Measurements from ENCODE around the gene UGT8.

DNA sequence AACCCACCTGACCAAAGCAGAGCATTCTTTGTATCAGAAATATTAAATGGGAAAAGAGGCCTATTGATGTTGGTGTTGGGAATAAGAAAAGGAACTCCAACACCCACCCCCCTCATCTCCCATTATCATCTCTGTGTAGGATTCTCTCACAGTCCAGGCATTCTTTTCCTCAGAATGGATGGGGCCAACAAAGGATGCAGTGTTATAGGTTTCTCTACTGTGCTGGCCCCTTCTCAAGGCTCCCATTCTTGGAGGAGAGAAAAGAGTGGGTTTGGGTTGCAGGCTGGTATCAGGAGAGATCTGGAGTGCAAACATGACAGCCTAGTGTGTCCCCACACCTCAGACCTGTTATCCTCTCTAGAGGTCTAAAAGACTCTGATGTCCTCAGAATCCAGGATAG lies 59.6 kb downstream of the UGT8 start:
- TF ChIP-seq, protein P1, sequence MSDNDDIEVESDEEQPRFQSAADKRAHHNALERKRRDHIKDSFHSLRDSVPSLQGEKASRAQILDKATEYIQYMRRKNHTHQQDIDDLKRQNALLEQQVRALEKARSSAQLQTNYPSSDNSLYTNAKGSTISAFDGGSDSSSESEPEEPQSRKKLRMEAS (IDR thresholded peaks at IDR 0.05) = no peak
- TF ChIP-seq, protein P2, sequence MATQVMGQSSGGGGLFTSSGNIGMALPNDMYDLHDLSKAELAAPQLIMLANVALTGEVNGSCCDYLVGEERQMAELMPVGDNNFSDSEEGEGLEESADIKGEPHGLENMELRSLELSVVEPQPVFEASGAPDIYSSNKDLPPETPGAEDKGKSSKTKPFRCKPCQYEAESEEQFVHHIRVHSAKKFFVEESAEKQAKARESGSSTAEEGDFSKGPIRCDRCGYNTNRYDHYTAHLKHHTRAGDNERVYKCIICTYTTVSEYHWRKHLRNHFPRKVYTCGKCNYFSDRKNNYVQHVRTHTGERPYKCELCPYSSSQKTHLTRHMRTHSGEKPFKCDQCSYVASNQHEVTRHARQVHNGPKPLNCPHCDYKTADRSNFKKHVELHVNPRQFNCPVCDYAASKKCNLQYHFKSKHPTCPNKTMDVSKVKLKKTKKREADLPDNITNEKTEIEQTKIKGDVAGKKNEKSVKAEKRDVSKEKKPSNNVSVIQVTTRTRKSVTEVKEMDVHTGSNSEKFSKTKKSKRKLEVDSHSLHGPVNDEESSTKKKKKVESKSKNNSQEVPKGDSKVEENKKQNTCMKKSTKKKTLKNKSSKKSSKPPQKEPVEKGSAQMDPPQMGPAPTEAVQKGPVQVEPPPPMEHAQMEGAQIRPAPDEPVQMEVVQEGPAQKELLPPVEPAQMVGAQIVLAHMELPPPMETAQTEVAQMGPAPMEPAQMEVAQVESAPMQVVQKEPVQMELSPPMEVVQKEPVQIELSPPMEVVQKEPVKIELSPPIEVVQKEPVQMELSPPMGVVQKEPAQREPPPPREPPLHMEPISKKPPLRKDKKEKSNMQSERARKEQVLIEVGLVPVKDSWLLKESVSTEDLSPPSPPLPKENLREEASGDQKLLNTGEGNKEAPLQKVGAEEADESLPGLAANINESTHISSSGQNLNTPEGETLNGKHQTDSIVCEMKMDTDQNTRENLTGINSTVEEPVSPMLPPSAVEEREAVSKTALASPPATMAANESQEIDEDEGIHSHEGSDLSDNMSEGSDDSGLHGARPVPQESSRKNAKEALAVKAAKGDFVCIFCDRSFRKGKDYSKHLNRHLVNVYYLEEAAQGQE (IDR thresholded peaks at IDR 0.05) = no peak
- no peak for TF ChIP-seq TAF1 (conservative IDR thresholded peaks at IDR 0.05)
- TF ChIP-seq, protein P3, sequence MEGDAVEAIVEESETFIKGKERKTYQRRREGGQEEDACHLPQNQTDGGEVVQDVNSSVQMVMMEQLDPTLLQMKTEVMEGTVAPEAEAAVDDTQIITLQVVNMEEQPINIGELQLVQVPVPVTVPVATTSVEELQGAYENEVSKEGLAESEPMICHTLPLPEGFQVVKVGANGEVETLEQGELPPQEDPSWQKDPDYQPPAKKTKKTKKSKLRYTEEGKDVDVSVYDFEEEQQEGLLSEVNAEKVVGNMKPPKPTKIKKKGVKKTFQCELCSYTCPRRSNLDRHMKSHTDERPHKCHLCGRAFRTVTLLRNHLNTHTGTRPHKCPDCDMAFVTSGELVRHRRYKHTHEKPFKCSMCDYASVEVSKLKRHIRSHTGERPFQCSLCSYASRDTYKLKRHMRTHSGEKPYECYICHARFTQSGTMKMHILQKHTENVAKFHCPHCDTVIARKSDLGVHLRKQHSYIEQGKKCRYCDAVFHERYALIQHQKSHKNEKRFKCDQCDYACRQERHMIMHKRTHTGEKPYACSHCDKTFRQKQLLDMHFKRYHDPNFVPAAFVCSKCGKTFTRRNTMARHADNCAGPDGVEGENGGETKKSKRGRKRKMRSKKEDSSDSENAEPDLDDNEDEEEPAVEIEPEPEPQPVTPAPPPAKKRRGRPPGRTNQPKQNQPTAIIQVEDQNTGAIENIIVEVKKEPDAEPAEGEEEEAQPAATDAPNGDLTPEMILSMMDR (IDR thresholded peaks at IDR 0.05; ENCODE audit: low read depth, low read length, missing input control) = no peak
- no peak for TF ChIP-seq HNF4G (IDR thresholded peaks at IDR 0.05)
- TF ChIP-seq, protein P4, sequence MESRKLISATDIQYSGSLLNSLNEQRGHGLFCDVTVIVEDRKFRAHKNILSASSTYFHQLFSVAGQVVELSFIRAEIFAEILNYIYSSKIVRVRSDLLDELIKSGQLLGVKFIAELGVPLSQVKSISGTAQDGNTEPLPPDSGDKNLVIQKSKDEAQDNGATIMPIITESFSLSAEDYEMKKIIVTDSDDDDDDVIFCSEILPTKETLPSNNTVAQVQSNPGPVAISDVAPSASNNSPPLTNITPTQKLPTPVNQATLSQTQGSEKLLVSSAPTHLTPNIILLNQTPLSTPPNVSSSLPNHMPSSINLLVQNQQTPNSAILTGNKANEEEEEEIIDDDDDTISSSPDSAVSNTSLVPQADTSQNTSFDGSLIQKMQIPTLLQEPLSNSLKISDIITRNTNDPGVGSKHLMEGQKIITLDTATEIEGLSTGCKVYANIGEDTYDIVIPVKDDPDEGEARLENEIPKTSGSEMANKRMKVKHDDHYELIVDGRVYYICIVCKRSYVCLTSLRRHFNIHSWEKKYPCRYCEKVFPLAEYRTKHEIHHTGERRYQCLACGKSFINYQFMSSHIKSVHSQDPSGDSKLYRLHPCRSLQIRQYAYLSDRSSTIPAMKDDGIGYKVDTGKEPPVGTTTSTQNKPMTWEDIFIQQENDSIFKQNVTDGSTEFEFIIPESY (IDR thresholded peaks at IDR 0.05) = no peak
- no peak for TF ChIP-seq JUND (IDR thresholded peaks at IDR 0.05)
- TF ChIP-seq RAD21 (IDR thresholded peaks at IDR 0.05) = no peak

Data from liver (tissue), 3 donors.